HepG2 (cell line): ENCODE results near the gene TMCO6. TPM values are rescaled to one million over a fixed set of nuclear protein-coding genes. Genes with fewer than 3 reads are reported as not detected.
A peak's percentile ranks its signal among the peaks of the same experiment; 100 is the strongest.

Experiments used
- AGO2 ChIP-seq: fragments of 200-400 bp; formaldehyde crosslinking; optimal IDR thresholded peaks from 2 replicates; pipeline ENCODE3; 2017; ENCODE audit warnings: mild to moderate bottlenecking, low read depth, low read length, moderate library complexity
- AHR ChIP-seq: IDR thresholded peaks from 2 replicates; pipeline ENCODE4 v1.6.1; 2018; ENCODE audit warnings: missing genetic modification reagents, missing compliant biosample characterization
- ATF4 ChIP-seq, 2 experiments: fragments of 450-650 bp in 1 of 2; sonication (generic) in 1 of 2; formaldehyde crosslinking; IDR thresholded peaks; 2 replicates each; pipeline versions ENCODE4 v1.5.0 to v1.8.0; 2020 to 2022; ENCODE audit warnings: mild to moderate bottlenecking in 1 of 2, missing genetic modification reagents in 1 of 2
- FOSL2 ChIP-seq: sonication (generic); formaldehyde crosslinking; IDR thresholded peaks from 2 replicates; pipeline ENCODE4 v1.4.0; 2020; ENCODE audit warnings: missing genetic modification reagents
- FOXK1 ChIP-seq: sonication (generic); formaldehyde crosslinking; IDR thresholded peaks from 2 replicates; pipeline ENCODE4 v1.4.0; 2020; ENCODE audit warnings: low read depth, missing genetic modification reagents, borderline replicate concordance
- GTF3A ChIP-seq: sonication (generic); formaldehyde crosslinking; conservative IDR thresholded peaks from 2 replicates; pipeline ENCODE4 v1.4.0; 2020; ENCODE audit warnings: mild to moderate bottlenecking, missing genetic modification reagents
- HDAC1 ChIP-seq: sonication (generic); formaldehyde crosslinking; IDR thresholded peaks from 2 replicates; pipeline ENCODE4 v1.5.1; 2020; ENCODE audit warnings: mild to moderate bottlenecking, missing genetic modification reagents
- IRF1 ChIP-seq: sonication (generic); formaldehyde crosslinking; IDR thresholded peaks from 2 replicates; pipeline ENCODE4 v1.4.0; 2020; ENCODE audit warnings: low read depth, mild to moderate bottlenecking, missing genetic modification reagents
- PHF21A ChIP-seq: sonication (generic); formaldehyde crosslinking; IDR thresholded peaks from 2 replicates; pipeline ENCODE4 v1.5.0; 2020; ENCODE audit warnings: mild to moderate bottlenecking, missing genetic modification reagents
- POLR2A ChIP-seq, 2 experiments: IDR thresholded peaks; 2 replicates each; pipeline ENCODE4 v1.6.1; 2011; ENCODE audit warnings: low read depth in 2 of 2, low read length in 2 of 2, mild to moderate bottlenecking in 1 of 2, moderate library complexity in 1 of 2; ENCODE audit not compliant: insufficient read depth in 1 of 2
- SNAPC2 ChIP-seq: sonication (generic); formaldehyde crosslinking; IDR thresholded peaks from 2 replicates; pipeline ENCODE4 v1.8.1; 2022; ENCODE audit warnings: mild to moderate bottlenecking, missing genetic modification reagents
- SOX5 ChIP-seq: IDR thresholded peaks from 2 replicates; pipeline ENCODE4 v1.6.1; 2016; ENCODE audit warnings: borderline replicate concordance
- THAP9 ChIP-seq: sonication (generic); formaldehyde crosslinking; IDR thresholded peaks from 2 replicates; pipeline ENCODE4; 2020; ENCODE audit warnings: missing genetic modification reagents, mild to moderate bottlenecking, borderline replicate concordance
- UBTF ChIP-seq: sonication (generic); formaldehyde crosslinking; IDR thresholded peaks from 2 replicates; pipeline ENCODE4 v1.4.0; 2020; ENCODE audit warnings: mild to moderate bottlenecking, missing genetic modification reagents
- YEATS2 ChIP-seq: sonication (generic); formaldehyde crosslinking; IDR thresholded peaks from 2 replicates; pipeline ENCODE4 v1.4.0; 2020; ENCODE audit warnings: missing genetic modification reagents, borderline replicate concordance
- ZBTB38 ChIP-seq: sonication (generic); formaldehyde crosslinking; IDR thresholded peaks from 2 replicates; pipeline ENCODE4 v1.5.1; 2020; ENCODE audit warnings: mild to moderate bottlenecking, missing genetic modification reagents
- ZFAT ChIP-seq: sonication (generic); formaldehyde crosslinking; conservative IDR thresholded peaks from 2 replicates; pipeline ENCODE4 v1.8.1; 2023; ENCODE audit warnings: missing genetic modification reagents, inconsistent platforms
- ZNF138 ChIP-seq: sonication (generic); formaldehyde crosslinking; IDR thresholded peaks from 2 replicates; pipeline ENCODE4 v1.5.0; 2020; ENCODE audit warnings: mild to moderate bottlenecking, low read depth, missing genetic modification reagents
- ZNF253 ChIP-seq: sonication (generic); formaldehyde crosslinking; IDR thresholded peaks from 2 replicates; pipeline ENCODE4 v1.8.0; 2022; ENCODE audit warnings: mild to moderate bottlenecking, missing genetic modification reagents, borderline replicate concordance
- ZNF282 ChIP-seq: fragments of 450-650 bp; IDR thresholded peaks from 2 replicates; pipeline ENCODE4 v1.6.1; 2018; ENCODE audit not compliant: partially characterized antibody
- ZNF414 ChIP-seq: sonication (generic); formaldehyde crosslinking; IDR thresholded peaks from 2 replicates; pipeline ENCODE4 v1.5.0; 2020; ENCODE audit warnings: missing genetic modification reagents
- ZNF44 ChIP-seq: sonication (generic); formaldehyde crosslinking; IDR thresholded peaks from 2 replicates; pipeline ENCODE4 v1.5.1; 2020; ENCODE audit warnings: mild to moderate bottlenecking, missing genetic modification reagents
- ZNF639 ChIP-seq: conservative IDR thresholded peaks from 2 replicates; pipeline ENCODE4 v1.6.1; 2018; ENCODE audit warnings: missing genetic modification reagents
- polyA plus RNA-seq, 8 experiments: library from polyadenylated mRNA; depleted of rRNA in 3 of 8; stranded (reverse) in 7 of 8; unstranded in 1 of 8; fragments of >200 nt; fragmentation: Illumina TruSeq in 4 of 8; extraction: Trizol in 4 of 8; gene quantifications; 2 replicates each; pipeline versions ENCODE4 v1.2.1 to v1.2.3, GENCODE V29; 2011 to 2016; ENCODE audit warnings: low read depth in 4 of 8, missing spikeins in 1 of 8, mixed read lengths in 1 of 8; ENCODE audit not compliant: insufficient read depth in 1 of 8
- total RNA-seq, 5 experiments: library from RNA; depleted of rRNA; stranded (reverse); fragments of >200 nt; fragmentation: Illumina TruSeq; extraction: Trizol; gene quantifications; 2 replicates each; pipeline ENCODE4 v1.2.3, GENCODE V29; 2016; ENCODE audit warnings: low read depth in 1 of 5

The TMCO6 gene
- total and polyA plus RNA-seq, 2 of the 13 experiments (the other 11 are each of a cell fraction or from before 2014, with no cell fraction given) = 16.6 to 28.2 TPM

- TF ChIP-seq ZNF639 (CRISPR knock-in tag) (no peak), ZNF282 (no peak), SNAPC2 (CRISPR knock-in tag) (no peak), FOSL2 (peak; percentile 78), ZNF253 (no peak), AGO2 (no peak), ZFAT (no peak), HDAC1 (0 out of 2 replicates have a peak, but pooled peaks have one; percentile 13), ATF4 (CRISPR knock-in tag; IDR thresholded peaks at IDR 0.05) (0 out of 4 replicates have a peak, but pooled peaks of 1 of the 2 experiments have one; percentile 17), AHR (CRISPR knock-in tag) (no peak), YEATS2 (CRISPR knock-in tag) (no peak), ZNF44 (CRISPR knock-in tag) (no peak), FOXK1 (CRISPR knock-in tag) (peak; percentile 34; the same call in 1 of the 2 replicates), PHF21A (CRISPR knock-in tag) (no peak), SOX5 (no peak), ZBTB38 (CRISPR knock-in tag) (no peak), GTF3A (CRISPR knock-in tag) (no peak), THAP9 (no peak), ZNF414 (CRISPR knock-in tag) (no peak), IRF1 (CRISPR knock-in tag) (no peak), POLR2A (IDR thresholded peaks at IDR 0.05; ENCODE audit: insufficient read depth in 1 of 2, low read depth in 2 of 2, low read length in 2 of 2) (no peak), ZNF138 (CRISPR knock-in tag) (no peak), UBTF (CRISPR knock-in tag) (0 out of 2 replicates have a peak, but pooled peaks have one; percentile 36)
These were observed 6.2 kb upstream of the TMCO6 start, which contains the start of gene CD14 (continued) for GRCh38 chr5:140633021-140633471.
